ENCODE results near the gene U2AF2.
"Not testable (repeated sequence)": the region's sequence is repeated elsewhere in the genome, so short reads cannot be mapped to it uniquely, and the experiment has no call there.

The U2AF2 gene

DNA sequence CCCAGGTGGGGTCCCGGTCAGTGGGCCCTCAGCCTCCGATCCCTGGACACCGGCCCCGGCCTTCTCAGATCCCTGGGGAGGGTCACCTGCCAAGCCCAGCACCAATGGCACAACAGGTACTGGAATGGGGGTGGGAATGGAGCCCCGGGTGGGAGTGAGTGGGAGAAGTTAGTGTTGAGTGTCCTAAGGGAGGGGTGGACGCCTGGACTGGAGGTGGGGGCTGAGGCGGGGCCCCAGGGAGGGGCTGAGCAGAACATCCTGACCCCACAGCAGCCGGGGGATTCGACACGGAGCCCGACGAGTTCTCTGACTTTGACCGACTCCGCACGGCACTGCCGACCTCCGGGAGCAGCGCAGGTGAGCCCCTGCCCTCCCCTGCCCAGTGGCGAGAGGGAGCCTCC, 37.8 kb downstream of the U2AF2 start:
- no peak for DNase-seq

DNA sequence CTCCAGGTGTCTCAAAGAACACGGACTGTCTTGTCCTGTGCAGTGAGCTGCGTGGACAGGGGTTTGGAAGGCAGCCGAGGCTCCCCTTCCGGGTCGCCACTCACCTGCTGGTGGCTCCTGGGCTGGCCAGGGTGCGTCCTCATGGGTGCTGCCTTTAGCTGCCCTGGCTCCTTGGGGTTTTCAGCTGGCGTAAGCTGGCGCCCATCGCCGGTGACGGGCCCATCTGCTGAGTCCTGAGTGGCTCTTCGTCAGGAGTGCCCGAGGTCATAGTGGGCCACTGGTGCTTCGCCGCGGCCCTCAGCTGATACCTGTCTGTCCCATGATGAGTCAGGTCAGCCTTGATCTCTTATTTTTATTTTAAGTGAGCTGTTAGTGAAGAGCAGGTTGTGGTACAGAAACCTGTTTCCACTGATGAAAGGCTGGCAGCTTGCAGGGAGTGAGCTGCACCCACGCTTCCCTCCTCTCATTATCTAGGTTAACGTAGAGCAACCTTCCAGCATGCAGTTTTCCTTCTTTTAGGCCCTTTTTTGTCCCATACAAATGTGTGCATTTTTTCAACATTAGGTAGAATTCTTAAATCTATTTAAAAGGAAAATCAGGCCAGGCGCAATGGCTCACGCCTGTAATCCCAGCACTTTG, 38.6 kb downstream of the U2AF2 start:
- no peak for DNase-seq

GRCh38 chr19:55694241-55694655, 39.4 kb downstream of the U2AF2 start:
- DNase-seq: no peak

- no peak for DNase-seq
These were observed 40.0 kb downstream of the U2AF2 start for GRCh38 chr19:55694656-55695491.

- DNase-seq: no peak
These were observed 40.9 kb downstream of the U2AF2 start for GRCh38 chr19:55695511-55696290.

- no peak for DNase-seq
These were observed 41.6 kb downstream of the U2AF2 start for GRCh38 chr19:55696301-55697068.

DNA sequence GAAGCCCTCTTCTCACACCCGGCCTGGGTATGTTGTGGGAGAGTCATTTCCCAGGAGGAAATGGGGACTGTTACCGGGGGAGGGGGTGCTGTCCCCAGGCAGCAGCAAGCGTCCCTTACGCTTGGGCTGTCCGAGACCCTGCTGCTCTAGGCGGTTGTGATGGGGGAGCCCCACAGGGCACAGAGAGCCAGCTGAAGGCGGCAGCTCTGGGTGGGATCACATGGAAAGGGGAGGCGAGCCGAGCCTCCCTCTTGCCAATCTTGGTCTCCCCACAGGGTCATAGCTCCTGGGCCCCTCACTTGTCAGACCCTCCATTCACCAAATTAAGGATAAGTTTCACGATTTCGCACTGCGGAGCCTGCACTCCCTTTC, 42.2 kb downstream of the U2AF2 start:
- no peak for DNase-seq

DNA sequence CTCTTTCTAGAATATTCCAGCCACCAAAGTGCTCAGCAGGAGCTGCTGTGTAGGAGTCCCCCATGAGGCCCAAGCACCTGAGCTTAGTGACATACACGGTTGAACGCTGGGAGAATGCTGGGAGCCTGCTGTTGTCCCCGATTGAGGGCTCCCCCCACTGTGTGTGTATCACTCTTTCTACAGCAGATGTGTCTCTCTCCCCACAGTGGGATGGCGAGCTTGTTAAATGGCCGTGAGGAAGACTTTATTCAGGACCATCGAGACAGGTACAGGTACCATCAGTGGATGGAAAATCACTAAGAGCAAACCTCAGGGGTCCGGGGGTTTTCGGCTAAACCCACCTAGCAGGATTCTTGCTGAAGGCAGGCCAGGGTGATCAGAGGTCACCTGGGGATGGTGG, 42.9 kb downstream of the U2AF2 start:
- DNase-seq: no peak

DNA sequence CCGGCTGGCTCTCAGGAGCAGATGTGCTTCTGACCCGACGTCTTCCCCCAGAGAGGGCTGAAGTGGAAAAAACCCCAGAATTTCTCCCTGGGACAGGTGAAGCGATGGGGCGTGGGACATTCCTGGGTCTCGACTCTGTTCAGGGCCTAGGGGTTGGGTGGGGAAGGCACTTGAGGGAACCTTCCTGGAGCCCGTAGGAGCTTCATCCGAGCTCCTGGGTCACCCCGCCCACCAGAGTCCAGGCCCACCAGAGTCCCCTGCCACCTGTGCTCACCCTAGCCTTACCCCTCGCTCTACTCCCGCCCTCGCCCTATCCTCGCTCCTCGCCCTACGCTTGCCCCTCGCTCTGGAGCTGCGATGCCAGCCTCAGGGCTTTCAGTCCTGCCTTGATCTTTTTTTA, 43.4 kb downstream of the U2AF2 start:
- DNase-seq: no peak

- no peak for DNase-seq
These were observed 44.4 kb downstream of the U2AF2 start for GRCh38 chr19:55699221-55699620.

DNA sequence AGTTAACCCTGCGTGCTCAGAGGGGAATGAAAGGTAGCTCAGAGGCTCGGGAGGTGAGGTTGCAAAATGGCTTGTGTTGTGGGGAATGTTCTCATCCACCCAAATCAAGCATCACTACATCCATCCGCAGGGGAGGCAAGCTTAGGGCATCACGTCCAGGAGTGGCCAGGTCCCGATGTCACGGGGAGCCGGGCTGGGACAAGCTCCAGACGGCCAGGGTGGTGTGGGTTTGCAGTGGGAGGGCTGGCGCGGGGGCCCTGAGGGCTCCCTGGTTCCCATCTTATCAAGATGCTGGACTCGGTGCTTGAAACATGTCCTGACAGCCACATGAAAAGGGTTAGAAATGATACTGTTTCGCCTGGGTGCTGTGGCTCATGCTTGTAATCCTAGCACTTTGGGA, 46.0 kb downstream of the U2AF2 start:
- no peak for DNase-seq

DNA sequence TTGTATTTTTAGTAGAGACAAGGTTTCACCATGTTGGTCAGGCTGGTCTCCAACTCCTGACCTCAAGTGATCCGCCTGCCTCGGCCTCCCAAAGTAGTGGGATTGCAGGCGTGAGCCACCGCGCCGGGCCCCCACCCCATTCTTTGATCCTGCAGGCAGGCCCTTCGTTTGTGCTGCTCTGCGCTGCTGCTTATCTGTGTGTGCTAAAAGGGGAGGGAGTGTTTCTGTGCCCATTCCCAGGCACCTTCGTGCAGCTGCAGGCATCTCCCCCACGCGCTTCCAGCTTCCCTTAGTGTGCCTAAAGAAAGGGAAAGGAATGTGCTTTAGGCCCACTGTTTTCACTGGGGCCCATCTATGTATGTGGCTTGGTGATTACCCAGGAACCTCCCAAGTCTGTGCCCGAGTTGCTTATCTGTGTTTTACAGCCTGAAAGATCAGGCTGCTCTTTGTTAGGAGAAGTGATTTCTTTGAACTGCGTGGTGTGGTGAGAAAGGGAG, 47.3 kb downstream of the U2AF2 start:
- DNase-seq: no peak

DNA sequence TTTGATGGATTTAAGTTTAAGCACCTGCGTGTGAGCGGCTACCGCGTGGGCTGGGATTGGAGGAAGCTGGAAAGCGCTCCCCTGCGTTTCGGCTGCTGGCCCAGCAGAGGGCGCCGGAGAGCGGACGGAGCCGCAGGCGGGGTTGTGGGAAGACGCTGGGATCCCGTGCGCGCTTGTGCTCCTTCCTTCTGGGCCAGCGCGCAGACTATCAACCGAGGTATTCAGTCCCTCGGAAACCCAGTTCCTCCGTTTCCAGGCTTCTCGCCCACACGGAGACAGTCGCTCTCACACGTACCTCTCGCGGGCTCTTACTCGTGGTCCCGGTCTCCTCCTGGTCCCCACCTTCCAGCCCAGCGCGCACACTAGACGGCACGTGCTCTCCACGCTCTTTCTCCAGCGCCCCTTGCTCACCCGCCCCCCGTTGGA, 49.0 kb downstream of the U2AF2 start:
- no peak for DNase-seq

- no peak for DNase-seq
These were observed 49.8 kb downstream of the U2AF2 start for GRCh38 chr19:55704494-55705245.

DNA sequence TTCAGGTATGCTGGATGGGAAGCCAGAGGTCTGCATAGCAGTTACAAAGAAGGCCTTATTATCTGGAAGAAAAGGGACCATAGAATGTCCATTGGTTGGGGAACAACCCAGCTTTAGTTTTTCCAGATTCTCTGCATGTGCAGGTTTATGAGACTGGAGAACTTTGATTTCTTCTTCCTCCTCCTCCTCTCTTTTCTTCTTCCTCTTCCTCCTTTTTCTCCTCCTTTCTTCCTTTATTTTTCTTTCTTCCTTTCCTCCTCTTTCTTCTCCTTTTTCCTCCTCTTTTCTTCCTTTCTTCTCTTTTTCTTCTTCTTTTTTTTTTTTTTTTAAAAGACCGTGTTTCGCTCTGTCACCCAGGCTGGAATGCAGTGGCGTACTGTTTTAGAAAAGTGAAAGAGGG, 51.1 kb downstream of the U2AF2 start:
- DNase-seq: no peak

- no peak for DNase-seq
These were observed 56.9 kb downstream of the U2AF2 start for GRCh38 chr19:55711719-55712118.

DNA sequence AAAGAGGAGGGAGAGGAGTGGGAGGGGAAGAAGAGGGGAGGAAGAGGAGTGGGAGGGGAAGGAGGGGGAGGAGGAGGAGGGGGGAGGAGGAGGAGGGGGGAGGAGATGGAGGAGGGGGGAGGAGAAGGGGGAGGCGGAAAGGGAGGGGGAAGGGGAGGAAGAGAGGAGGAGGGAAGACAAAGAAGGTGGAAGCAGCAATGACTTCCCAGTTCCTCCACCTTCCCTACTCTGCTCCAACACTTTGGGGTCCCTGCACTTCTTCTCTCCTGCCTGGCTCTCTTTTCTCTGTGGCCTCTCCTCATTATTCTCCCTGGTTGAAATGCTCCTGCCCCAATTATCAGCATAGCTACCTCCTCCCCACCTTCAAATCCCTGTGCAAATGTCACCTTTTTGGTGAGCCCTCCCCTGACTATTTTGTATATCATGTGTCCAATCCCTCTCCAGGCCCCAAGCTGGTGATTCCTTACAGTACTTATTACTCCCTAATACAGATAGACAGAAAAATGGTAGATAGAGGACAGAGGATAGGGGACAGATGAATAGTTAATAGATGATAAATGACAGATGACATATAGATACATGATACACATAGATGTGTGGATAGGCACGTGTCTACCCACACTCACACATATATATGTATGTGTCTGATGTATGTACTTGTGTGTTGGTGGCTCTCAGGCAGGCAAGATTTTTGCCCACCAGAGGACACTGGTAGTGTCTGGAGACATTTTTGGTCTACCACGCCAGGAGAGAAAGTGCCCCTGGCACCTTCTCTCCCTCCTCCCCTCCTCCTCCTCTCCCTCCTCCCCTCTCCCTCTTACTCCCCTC, 58.2 kb downstream of the U2AF2 start:
- DNase-seq: no peak

- no peak for DNase-seq
These were observed 61.7 kb downstream of the U2AF2 start for GRCh38 chr19:55716531-55716930.

DNA sequence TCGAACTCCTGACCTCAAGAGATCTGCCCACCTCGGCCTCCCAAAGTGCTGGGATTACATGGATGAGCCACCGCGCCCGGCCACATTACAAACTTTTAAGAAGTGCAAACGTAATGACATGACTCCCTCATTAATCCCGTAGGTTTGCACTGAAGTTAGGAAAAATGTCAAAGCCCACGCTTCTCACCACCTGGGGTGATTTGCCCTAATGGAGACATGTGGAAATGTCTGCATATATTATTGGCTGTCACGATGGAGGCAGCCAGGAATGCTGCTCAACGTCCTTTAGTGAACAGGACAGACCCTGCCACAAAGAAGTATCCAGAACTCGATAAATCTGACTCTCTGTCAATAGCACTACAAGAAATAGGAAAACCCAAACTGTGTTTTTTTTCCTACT, 62.4 kb downstream of the U2AF2 start:
- no peak for DNase-seq

- not testable (repeated sequence) for DNase-seq
These were observed 63.3 kb downstream of the U2AF2 start for GRCh38 chr19:55717879-55718711.

Measured in activated CD4-positive, alpha-beta T cell treated with anti-CD3 and anti-CD28 coated beads for 1 hour (primary cell).